H1 (cell line): Measurements from ENCODE around the gene PTF1A. TPM values are rescaled to one million over a fixed set of nuclear protein-coding genes. Genes with fewer than 3 reads are reported as not detected.

Source experiments
- CTCF ChIA-PET: fragments of 300-600 bp; sonication (Branson Sonifier 250); formaldehyde crosslinking; loops from one replicate; lab custom pipeline; 2021; ENCODE audit not compliant: partially characterized antibody; lab: Charles Lee
- POLR2A ChIA-PET: fragments of 300-600 bp; sonication (Branson Sonifier 250); formaldehyde crosslinking; loops from one replicate; lab custom pipeline; 2021; ENCODE audit warnings: inconsistent platforms; ENCODE audit not compliant: partially characterized antibody; lab: Charles Lee
- DNase-seq, 2 experiments: peaks; one replicate each; pipeline versions ENCODE4 v3.0.0 to v3.0.0-alpha.2; 2010 to 2022; ENCODE audit warnings: low spot score in 2 of 2, low read depth in 1 of 2, mixed read lengths in 1 of 2
- FAIRE-seq: peaks from 2 replicates; lab custom pipeline; 2011; peaks lifted over from hg19 to GRCh38; lab: Jason Lieb, UNC
- H2AFZ ChIP-seq: 2 replicates; pipeline ENCODE4 v1.8.1; 2012; ENCODE audit warnings: low read length, inconsistent platforms
- H2AK5ac ChIP-seq: 2 replicates; pipeline ENCODE4 v1.6.1; 2013; ENCODE audit warnings: low read depth, low read length
- H2BK120ac ChIP-seq: replicated peaks from 2 replicates; pipeline ENCODE3; 2013; ENCODE audit warnings: low read depth, low read length, inconsistent platforms
- H2BK12ac ChIP-seq: 2 replicates; pipeline ENCODE4 v1.6.1; 2013; ENCODE audit warnings: low read depth, low read length
- H2BK15ac ChIP-seq: 2 replicates; pipeline ENCODE4 v1.6.1; 2013; ENCODE audit warnings: low read length
- H2BK20ac ChIP-seq: 2 replicates; pipeline ENCODE4 v1.6.1; 2013; ENCODE audit warnings: low read length
- H2BK5ac ChIP-seq: 2 replicates; pipeline ENCODE4 v1.6.1; 2013; ENCODE audit warnings: low read depth, low read length
- H3K14ac ChIP-seq: 2 replicates; pipeline ENCODE4 v1.6.1; 2013; ENCODE audit warnings: inconsistent platforms; ENCODE audit not compliant: insufficient read length
- H3K18ac ChIP-seq: 2 replicates; pipeline ENCODE4 v1.6.1; 2013; ENCODE audit warnings: low read length; ENCODE audit errors: extremely low read depth
- H3K23ac ChIP-seq: 2 replicates; pipeline ENCODE4 v1.6.1; 2013; ENCODE audit warnings: inconsistent platforms; ENCODE audit not compliant: insufficient read length
- H3K23me2 ChIP-seq: 2 replicates; pipeline ENCODE4 v1.6.1; 2013; ENCODE audit warnings: low read depth, low read length
- H3K27ac ChIP-seq: 2 replicates; pipeline ENCODE4 v1.6.1; 2011; ENCODE audit warnings: low read depth, low read length, inconsistent platforms
- H3K27me3 ChIP-seq, 4 experiments: replicated peaks in 1 of 4; 1 replicate in 1 of 4; 2 replicates in 3 of 4; pipeline versions ENCODE4 v1.6.1 to v1.8.1; 2011 to 2013; ENCODE audit warnings: low read length in 3 of 4, mild to moderate bottlenecking in 3 of 4, inconsistent platforms in 2 of 4, mixed read lengths in 2 of 4, moderate library complexity in 1 of 4; ENCODE audit not compliant: control insufficient read depth in 3 of 4, insufficient read depth in 3 of 4; ENCODE audit errors: extremely low read depth in 1 of 4
- H3K36me3 ChIP-seq, 4 experiments: 2 replicates each; pipeline versions ENCODE4 v1.6.1 to v1.8.1; 2011 to 2013; ENCODE audit warnings: mild to moderate bottlenecking in 4 of 4, low read length in 3 of 4, moderate library complexity in 2 of 4, control low read depth in 1 of 4, inconsistent platforms in 1 of 4; ENCODE audit not compliant: insufficient read depth in 4 of 4, control insufficient read depth in 2 of 4
- H3K4ac ChIP-seq: replicated peaks from 2 replicates; pipeline ENCODE3; 2013; ENCODE audit warnings: low read length, low read depth, mixed read lengths, inconsistent platforms; ENCODE audit not compliant: insufficient read length
- H3K4me1 ChIP-seq, 4 experiments: replicated peaks in 1 of 4; 1 replicate in 1 of 4; 2 replicates in 3 of 4; pipeline versions ENCODE4 v1.6.1 to v1.8.1; 2011 to 2013; ENCODE audit warnings: low read length in 3 of 4, inconsistent platforms in 2 of 4, mixed read lengths in 1 of 4; ENCODE audit not compliant: insufficient read depth in 4 of 4, control insufficient read depth in 3 of 4
- H3K4me2 ChIP-seq, 2 experiments: 2 replicates each; pipeline versions ENCODE4 v1.6.1 to v1.8.1; 2011 to 2013; ENCODE audit warnings: low read depth in 2 of 2, low read length in 2 of 2, control low read depth in 1 of 2, inconsistent platforms in 1 of 2, mild to moderate bottlenecking in 1 of 2; ENCODE audit not compliant: insufficient read depth in 1 of 2
- H3K4me3 ChIP-seq, 4 experiments: fragments of 200-600, 300-600 bp in 1 of 4; sonication (generic), shearing (Covaris generic), sonication (Bioruptor Twin) in 1 of 4; 2 replicates each; pipeline versions ENCODE4 v1.5.1 to v1.8.1; 2011 to 2016; ENCODE audit warnings: low read length in 4 of 4, low read depth in 3 of 4, control low read depth in 2 of 4, inconsistent platforms in 2 of 4, mild to moderate bottlenecking in 2 of 4, mixed read lengths in 1 of 4, moderate library complexity in 1 of 4; ENCODE audit not compliant: insufficient read depth in 2 of 4; ENCODE audit errors: extremely low read depth in 1 of 4
- H3K56ac ChIP-seq: replicated peaks from 2 replicates; pipeline ENCODE3; 2013; ENCODE audit warnings: low read depth, mild to moderate bottlenecking, mixed read lengths, low read length, inconsistent platforms; ENCODE audit not compliant: insufficient read length
- H3K79me1 ChIP-seq: 2 replicates; pipeline ENCODE4 v1.6.1; 2013; ENCODE audit warnings: low read depth, low read length, control low read depth
- H3K79me2 ChIP-seq, 2 experiments: 2 replicates each; pipeline versions ENCODE4 v1.6.1 to v1.8.1; 2012 to 2013; ENCODE audit warnings: low read length in 2 of 2, mild to moderate bottlenecking in 2 of 2, inconsistent platforms in 1 of 2; ENCODE audit not compliant: insufficient read depth in 2 of 2, control insufficient read depth in 1 of 2
- H3K9ac ChIP-seq, 4 experiments: replicated peaks in 1 of 4; 1 replicate in 1 of 4; 2 replicates in 3 of 4; pipeline versions ENCODE4 v1.6.1 to v1.8.1; 2011 to 2013; ENCODE audit warnings: low read depth in 3 of 4, low read length in 3 of 4, control low read depth in 2 of 4, mild to moderate bottlenecking in 2 of 4, moderate library complexity in 2 of 4, inconsistent platforms in 1 of 4; ENCODE audit errors: extremely low read depth in 1 of 4
- H3K9me3 ChIP-seq, 2 experiments: 2 replicates each; pipeline versions ENCODE4 v1.6.1 to v1.8.1; 2012 to 2013; ENCODE audit warnings: mild to moderate bottlenecking in 2 of 2, moderate library complexity in 2 of 2, control low read depth in 1 of 2, inconsistent platforms in 1 of 2, low read depth in 1 of 2, low read length in 1 of 2, mixed read lengths in 1 of 2; ENCODE audit not compliant: insufficient read depth in 2 of 2
- H4K20me1 ChIP-seq, 2 experiments: replicated peaks in 1 of 2; 2 replicates each; pipeline versions ENCODE3 to v1.8.1; 2011 to 2013; ENCODE audit warnings: inconsistent platforms in 2 of 2, low read length in 2 of 2, mild to moderate bottlenecking in 1 of 2; ENCODE audit not compliant: insufficient read depth in 2 of 2, control insufficient read depth in 1 of 2
- H4K5ac ChIP-seq: 2 replicates; pipeline ENCODE4 v1.6.1; 2013; ENCODE audit warnings: low read length, low read depth, mixed read lengths, inconsistent platforms; ENCODE audit not compliant: insufficient read length
- H4K8ac ChIP-seq: 2 replicates; pipeline ENCODE4 v1.8.0; 2013; ENCODE audit warnings: mild to moderate bottlenecking, moderate library complexity, low read length, inconsistent platforms; ENCODE audit not compliant: insufficient read depth; ENCODE audit errors: extremely low read depth
- H4K91ac ChIP-seq: replicated peaks from 2 replicates; pipeline ENCODE3; 2013; ENCODE audit warnings: low read length, mixed read lengths, inconsistent platforms; ENCODE audit not compliant: insufficient read length
- ATF3 ChIP-seq: IDR thresholded peaks from 2 replicates; pipeline ENCODE4 v1.6.1; 2011; ENCODE audit warnings: low read depth, mild to moderate bottlenecking, low read length; ENCODE audit not compliant: insufficient read depth
- YY1 ChIP-seq: IDR thresholded peaks from 2 replicates; pipeline ENCODE4 v1.6.1; 2011; ENCODE audit warnings: low read depth, mild to moderate bottlenecking, low read length
- WGBS, 2 experiments: shearing (Covaris generic) in 1 of 2; methylation state at CpG; one replicate each; pipeline versions ENCODE4 v1.1.6 to v1.1.7; 2013 to 2015; ENCODE audit warnings: low lambda C conversion rate in 2 of 2, mixed read lengths in 2 of 2, inconsistent platforms in 1 of 2, low coverage in 1 of 2, missing lambda C conversion rate in 1 of 2; ENCODE audit not compliant: insufficient replicate concordance in 2 of 2, insufficient coverage in 1 of 2, insufficient read length in 1 of 2; ENCODE audit errors: extremely low coverage in 1 of 2, missing lambda C conversion rate in 1 of 2; 5-methylcytosine and 5-hydroxymethylcytosine counted together
- polyA plus RNA-seq, 7 experiments: library from polyadenylated mRNA; depleted of rRNA in 3 of 7; stranded (reverse) in 5 of 7; unstranded in 2 of 7; fragments of >200 nt in 5 of 7; fragments of 200-250 nt in 2 of 7; gene quantifications; 1 replicate in 5 of 7; 2 replicates in 1 of 7; 4 replicates in 1 of 7; pipeline versions ENCODE4 v1.2.1 to v1.2.3, GENCODE V29; 2011 to 2013; ENCODE audit warnings: missing spikeins in 2 of 7, mixed read lengths in 2 of 7
- total RNA-seq: library from RNA; stranded (reverse); fragmentation: NEBNext Ultra II Directional; extraction: Animal tissue kit (Norgen Biotek cat#: 25700); gene quantifications from 2 replicates; pipeline ENCODE4 v1.2.1, GENCODE V29; 2021

Gene PTF1A
- total and polyA plus RNA-seq, 2 of the 8 experiments (the other 6 are each of a cell fraction or from before 2014, with no cell fraction given): not detected

- Histone ChIP-seq H4K8ac (no peak overlapping the region), H4K91ac (no peak overlapping the region), H3K36me3 (no peaks in the 10 kb centered on the region), H3K56ac (no peak overlapping the region), H2AK5ac (no peak overlapping the region), H3K79me1 (no peaks in the 10 kb centered on the region), H3K9ac (no peak overlapping the region), H3K4me1 (no peaks in the 10 kb centered on the region), H3K18ac (no peak overlapping the region), H3K27me3 (no peaks in the 10 kb centered on the region; a peak in 1 of 7 replicates), H2BK120ac (no peak overlapping the region), H4K5ac (no peak overlapping the region), H3K4me2 (no peak overlapping the region), H3K14ac (no peak overlapping the region), H3K23me2 (no peaks in the 10 kb centered on the region), H2BK20ac (no peak overlapping the region), H3K23ac (no peak overlapping the region), H3K79me2 (no peaks in the 10 kb centered on the region), H2AFZ (no peak overlapping the region), H3K9me3 (no peaks in the 10 kb centered on the region), H4K20me1 (peaks cover 0 to 2% of the 10 kb centered on the region in 2 experiments), H2BK5ac (no peak overlapping the region), H2BK15ac (no peak overlapping the region), H2BK12ac (no peak overlapping the region), H3K27ac (no peak overlapping the region), H3K4me3 (no peak overlapping the region), H3K4ac (no peak overlapping the region)
- ChIA-PET CTCF (interaction anchor here (1.0 to 1.2 kb wide), 2 partner anchors 143 to 144 kb away, joined by 3 to 5 read pairs; no protein-coding TSS in a partner anchor), POLR2A (no interaction called here)
- WGBS, 2 experiments: 93% methylated on average over 12 of the region's 12 CpGs; no CpG with 5 or more reads in 1 of the 2 experiments
- FAIRE-seq (no peak), DNase-seq (no peak)
- TF ChIP-seq ATF3: no peak
- no peak for TF ChIP-seq YY1
These were observed 41.5 kb upstream of the PTF1A start for GRCh38 chr10:23150610-23151009.
